ENCODE results near the gene PFKP.

DNA sequence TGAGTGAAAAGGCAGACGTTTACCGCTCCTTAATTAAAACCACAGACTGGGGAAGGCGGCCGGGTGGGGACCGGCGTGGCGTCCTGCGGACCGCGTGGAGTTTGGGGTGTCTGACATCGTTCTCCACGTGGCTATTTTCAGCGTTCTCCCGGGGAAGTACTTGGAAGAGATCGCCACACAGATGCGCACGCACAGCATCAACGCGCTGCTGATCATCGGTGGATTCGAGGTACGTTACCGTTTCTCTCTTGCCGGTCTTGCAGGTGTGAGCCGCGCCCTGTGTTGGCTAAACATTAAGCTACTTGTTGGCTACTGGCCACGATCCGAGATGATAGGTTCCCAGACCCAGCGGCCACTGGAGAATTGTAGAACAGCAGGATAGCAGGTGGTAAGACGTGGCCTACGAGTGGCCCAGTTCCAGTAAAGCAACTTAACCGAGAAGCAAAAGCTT, 51.3 kb downstream of the PFKP start:
- TF ChIP-seq, protein P1, sequence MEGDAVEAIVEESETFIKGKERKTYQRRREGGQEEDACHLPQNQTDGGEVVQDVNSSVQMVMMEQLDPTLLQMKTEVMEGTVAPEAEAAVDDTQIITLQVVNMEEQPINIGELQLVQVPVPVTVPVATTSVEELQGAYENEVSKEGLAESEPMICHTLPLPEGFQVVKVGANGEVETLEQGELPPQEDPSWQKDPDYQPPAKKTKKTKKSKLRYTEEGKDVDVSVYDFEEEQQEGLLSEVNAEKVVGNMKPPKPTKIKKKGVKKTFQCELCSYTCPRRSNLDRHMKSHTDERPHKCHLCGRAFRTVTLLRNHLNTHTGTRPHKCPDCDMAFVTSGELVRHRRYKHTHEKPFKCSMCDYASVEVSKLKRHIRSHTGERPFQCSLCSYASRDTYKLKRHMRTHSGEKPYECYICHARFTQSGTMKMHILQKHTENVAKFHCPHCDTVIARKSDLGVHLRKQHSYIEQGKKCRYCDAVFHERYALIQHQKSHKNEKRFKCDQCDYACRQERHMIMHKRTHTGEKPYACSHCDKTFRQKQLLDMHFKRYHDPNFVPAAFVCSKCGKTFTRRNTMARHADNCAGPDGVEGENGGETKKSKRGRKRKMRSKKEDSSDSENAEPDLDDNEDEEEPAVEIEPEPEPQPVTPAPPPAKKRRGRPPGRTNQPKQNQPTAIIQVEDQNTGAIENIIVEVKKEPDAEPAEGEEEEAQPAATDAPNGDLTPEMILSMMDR (IDR thresholded peaks at IDR 0.05; ENCODE audit: insufficient read depth, low read depth, low read length) = no peak
- TF ChIP-seq EZH2 (IDR thresholded peaks at IDR 0.05; ENCODE audit: insufficient read depth, low read length) = no peak

Data from astrocyte (in vitro differentiated cells and primary cell).